AG04450 (cell line): Measurements from ENCODE around the gene PRSS12. TPM values are rescaled to one million over a fixed set of nuclear protein-coding genes. Genes with fewer than 3 reads are reported as not detected.

Source experiments
- CTCF ChIA-PET: fragments of 300-600, 350-600 bp; formaldehyde crosslinking; extraction: SDS; loops from one replicate; lab custom pipeline; 2022; ENCODE audit warnings: antibody characterized with exemption, inconsistent platforms; lab: Charles Lee
- POLR2A ChIA-PET: fragments of 350-600 bp; formaldehyde crosslinking; extraction: SDS; loops from one replicate; lab custom pipeline; 2021; ENCODE audit warnings: antibody characterized with exemption, inconsistent platforms; lab: Yijun Ruan, JAX
- DNase-seq: peaks from one replicate; pipeline ENCODE4 v3.0.0-alpha.2; 2011; ENCODE audit warnings: low read depth, low spot score
- H3K27ac ChIP-seq: one replicate; pipeline ENCODE4 v1.5.1; 2012; ENCODE audit warnings: low read depth, low read length, control low read depth
- H3K27me3 ChIP-seq: one replicate; pipeline ENCODE4 v1.6.0; 2012; ENCODE audit warnings: low read length; ENCODE audit not compliant: control insufficient read depth, insufficient read depth
- H3K4me3 ChIP-seq: 2 replicates; pipeline ENCODE4 v1.5.1; 2011; ENCODE audit warnings: mild to moderate bottlenecking, low read depth, low read length, control low read depth
- H3K9me3 ChIP-seq: 2 replicates; pipeline ENCODE4 v1.5.1; 2012; ENCODE audit warnings: low read length; ENCODE audit not compliant: control insufficient read depth, insufficient read depth
- polyA plus RNA-seq: library from polyadenylated mRNA; depleted of rRNA; stranded (reverse); fragments of >200 nt; gene quantifications from 2 replicates; pipeline ENCODE4 v1.2.3, GENCODE V29; 2011
- TF ChIP-seq, protein P1 (sequence below): IDR thresholded peaks from 2 replicates; pipeline ENCODE4 v1.5.1; 2011; ENCODE audit warnings: low read depth, low read length, control low read depth, inconsistent platforms

The PRSS12 gene
- polyA plus RNA-seq, 1 experiment: 155 TPM

DNA sequence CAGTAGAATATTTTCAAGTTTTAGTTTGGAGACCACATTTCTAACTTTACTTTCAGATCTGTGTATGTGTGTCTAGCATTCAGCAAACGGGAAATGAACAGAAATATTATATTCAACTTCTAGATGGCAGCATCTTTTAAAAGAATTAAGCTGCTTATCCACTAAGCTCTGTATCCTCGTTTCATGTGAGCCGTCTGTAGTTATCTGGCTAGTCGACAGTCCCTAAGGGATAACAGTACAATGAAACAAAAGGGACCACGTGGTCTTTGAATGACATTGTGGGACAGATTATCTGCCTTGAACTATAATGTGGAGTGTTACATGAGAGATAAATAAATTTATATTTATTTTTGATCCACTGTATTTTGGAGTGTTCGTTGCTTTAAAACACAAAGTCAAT lies 35.8 kb upstream of the PRSS12 start:
- TF ChIP-seq, protein P1, sequence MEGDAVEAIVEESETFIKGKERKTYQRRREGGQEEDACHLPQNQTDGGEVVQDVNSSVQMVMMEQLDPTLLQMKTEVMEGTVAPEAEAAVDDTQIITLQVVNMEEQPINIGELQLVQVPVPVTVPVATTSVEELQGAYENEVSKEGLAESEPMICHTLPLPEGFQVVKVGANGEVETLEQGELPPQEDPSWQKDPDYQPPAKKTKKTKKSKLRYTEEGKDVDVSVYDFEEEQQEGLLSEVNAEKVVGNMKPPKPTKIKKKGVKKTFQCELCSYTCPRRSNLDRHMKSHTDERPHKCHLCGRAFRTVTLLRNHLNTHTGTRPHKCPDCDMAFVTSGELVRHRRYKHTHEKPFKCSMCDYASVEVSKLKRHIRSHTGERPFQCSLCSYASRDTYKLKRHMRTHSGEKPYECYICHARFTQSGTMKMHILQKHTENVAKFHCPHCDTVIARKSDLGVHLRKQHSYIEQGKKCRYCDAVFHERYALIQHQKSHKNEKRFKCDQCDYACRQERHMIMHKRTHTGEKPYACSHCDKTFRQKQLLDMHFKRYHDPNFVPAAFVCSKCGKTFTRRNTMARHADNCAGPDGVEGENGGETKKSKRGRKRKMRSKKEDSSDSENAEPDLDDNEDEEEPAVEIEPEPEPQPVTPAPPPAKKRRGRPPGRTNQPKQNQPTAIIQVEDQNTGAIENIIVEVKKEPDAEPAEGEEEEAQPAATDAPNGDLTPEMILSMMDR: no peak
- CTCF ChIA-PET: interaction anchor here (1.4 kb wide), 1 partner anchor 35 kb away, joined by 6 read pairs; the partner anchor contains the start of gene PRSS12

DNA sequence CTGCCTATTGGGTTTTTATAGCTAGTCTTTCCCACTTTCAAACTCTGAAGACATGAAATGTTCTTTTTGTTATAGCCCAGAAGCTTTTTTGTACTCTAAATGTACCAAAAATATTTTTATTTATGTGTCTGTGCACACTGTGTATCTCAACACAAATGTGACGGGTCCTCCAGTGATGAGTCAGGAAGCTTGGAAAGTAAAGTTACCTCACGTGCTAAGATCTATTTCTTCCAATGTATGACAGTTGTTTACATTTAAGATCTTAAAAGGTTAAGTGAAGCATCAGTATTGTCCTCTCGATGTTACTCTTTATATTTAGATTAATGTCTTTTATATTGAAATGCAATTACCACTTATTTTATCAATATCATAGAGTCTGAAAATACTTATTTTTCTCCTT lies 29.1 kb upstream of the PRSS12 start:
- CTCF ChIA-PET: no interaction called here

More for the DNA sequence above, 35.8 kb upstream of the PRSS12 start:
- Histone ChIP-seq H3K27me3 (no peaks in the 10 kb centered on the region), H3K4me3 (no peak overlapping the region), H3K9me3 (peaks cover 9% of the 10 kb centered on the region; the same call in 1 of the 2 replicates), H3K27ac (no peak overlapping the region)
- POLR2A ChIA-PET: no interaction called here
- no peak for DNase-seq

DNA sequence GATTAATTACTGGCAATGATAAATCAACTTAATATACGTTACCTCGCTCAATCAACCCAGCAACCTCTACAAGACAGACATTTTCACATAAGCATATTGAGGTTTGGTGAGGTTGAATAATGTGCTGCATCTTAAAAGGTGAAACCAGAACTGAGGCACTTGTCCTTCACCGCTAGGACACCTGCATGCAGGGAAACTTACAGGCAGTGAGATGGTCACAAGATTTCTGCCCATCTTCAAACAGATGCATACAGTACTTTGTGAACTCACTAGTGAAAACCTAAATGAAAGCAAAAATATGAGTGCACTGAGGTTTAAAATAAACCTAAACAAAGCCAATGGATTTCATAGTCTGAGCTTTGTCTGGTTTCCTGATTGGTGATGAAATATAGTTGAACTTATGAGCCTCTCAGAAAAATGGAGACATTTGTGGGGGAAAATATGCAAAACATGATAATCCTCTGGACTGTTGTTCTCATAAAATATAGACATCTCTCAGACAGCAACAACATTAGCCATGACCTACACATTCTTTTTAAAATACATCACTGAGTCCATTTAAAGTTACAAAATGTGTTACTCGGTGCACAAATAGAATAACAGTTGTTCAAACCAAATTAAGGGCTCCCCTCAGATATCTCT lies 20.9 kb upstream of the PRSS12 start:
- no peak overlapping the region for H3K4me3 ChIP-seq
- ChIA-PET POLR2A (interaction anchor here (1.4 kb wide), 1 partner anchor 21 kb away, joined by 5 read pairs; the partner anchor contains the start of gene PRSS12), CTCF (interaction anchor here (2.9 kb wide), 1 partner anchor 21 kb away, joined by 13 read pairs; the partner anchor contains the start of gene PRSS12)
- H3K27ac ChIP-seq: no peak overlapping the region
- peak; percentile 42 for DNase-seq
- H3K27me3 ChIP-seq: no peaks in the 10 kb centered on the region
- peaks cover 2% of the 10 kb centered on the region; the same call in 1 of the 2 replicates for H3K9me3 ChIP-seq
- TF ChIP-seq, protein P1: no peak

More for the DNA sequence above, 29.1 kb upstream of the PRSS12 start:
- Histone ChIP-seq H3K27ac (no peak overlapping the region), H3K9me3 (peaks cover 3% of the 10 kb centered on the region; the same call in 1 of the 2 replicates), H3K27me3 (no peaks in the 10 kb centered on the region), H3K4me3 (no peak overlapping the region)
- TF ChIP-seq, protein P1: no peak
- POLR2A ChIA-PET: no interaction called here
- no peak for DNase-seq

DNA sequence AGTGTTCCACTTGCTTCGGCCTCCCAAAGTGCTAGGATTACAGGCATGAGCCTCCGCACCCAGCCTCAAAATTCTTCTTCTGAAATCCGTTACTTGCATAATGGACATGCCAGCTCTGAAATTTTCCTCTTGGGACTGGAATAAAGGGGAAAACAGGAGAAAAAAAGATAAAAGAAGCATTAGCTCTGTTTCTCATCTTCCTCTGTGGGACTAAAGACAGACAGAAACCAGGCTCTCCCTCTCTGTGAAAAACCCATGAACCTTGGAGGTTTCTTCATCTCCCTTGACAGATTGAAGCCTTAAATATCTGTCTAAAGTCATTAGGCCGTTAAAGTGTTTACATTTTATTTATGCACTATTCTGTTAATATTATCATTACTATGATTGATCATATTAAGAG lies 19.4 kb upstream of the PRSS12 start:
- no peaks in the 10 kb centered on the region for H3K27me3 ChIP-seq
- no peak overlapping the region for H3K27ac ChIP-seq
- TF ChIP-seq, protein P1: no peak
- ChIA-PET POLR2A (no interaction called here), CTCF (interaction anchor here (1.6 kb wide), 1 partner anchor 19 kb away, joined by 7 read pairs; the partner anchor contains the start of gene PRSS12)
- no peak for DNase-seq
- H3K4me3 ChIP-seq: no peak overlapping the region
- peaks cover 2% of the 10 kb centered on the region; the same call in 1 of the 2 replicates for H3K9me3 ChIP-seq

DNA sequence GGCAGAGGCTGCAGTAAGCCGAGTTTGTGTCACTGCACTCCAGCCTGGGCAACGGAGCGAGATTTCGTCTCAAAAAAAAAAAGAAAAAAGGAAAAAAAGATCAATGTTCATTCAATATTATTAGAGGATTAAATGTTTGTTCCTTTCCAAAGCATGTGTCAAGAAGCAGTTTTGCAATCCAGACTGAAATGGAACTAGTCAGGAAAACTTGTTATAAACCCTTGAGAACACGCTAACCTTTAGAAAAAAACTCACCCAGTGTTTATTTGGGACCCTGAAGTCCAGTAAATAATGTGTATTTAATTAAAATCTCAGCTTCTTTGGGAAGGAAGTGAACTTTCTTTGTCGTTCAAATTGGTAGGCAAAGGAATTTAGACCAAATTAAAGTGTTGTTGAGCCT lies 16.4 kb upstream of the PRSS12 start:
- POLR2A ChIA-PET: interaction anchor here (0.6 kb wide), 1 partner anchor 9 kb away, joined by 4 read pairs; no protein-coding TSS in a partner anchor
- CTCF ChIA-PET: interaction anchor here (0.9 kb wide), 1 partner anchor 16 kb away, joined by 3 read pairs; the partner anchor contains the start of gene PRSS12
- DNase-seq: no peak
- Histone ChIP-seq H3K27ac (no peak overlapping the region), H3K4me3 (no peak overlapping the region), H3K27me3 (no peaks in the 10 kb centered on the region), H3K9me3 (no peaks in the 10 kb centered on the region)
- TF ChIP-seq, protein P1: no peak
